ENCODE measurements around the gene CYP2U1.

DNA sequence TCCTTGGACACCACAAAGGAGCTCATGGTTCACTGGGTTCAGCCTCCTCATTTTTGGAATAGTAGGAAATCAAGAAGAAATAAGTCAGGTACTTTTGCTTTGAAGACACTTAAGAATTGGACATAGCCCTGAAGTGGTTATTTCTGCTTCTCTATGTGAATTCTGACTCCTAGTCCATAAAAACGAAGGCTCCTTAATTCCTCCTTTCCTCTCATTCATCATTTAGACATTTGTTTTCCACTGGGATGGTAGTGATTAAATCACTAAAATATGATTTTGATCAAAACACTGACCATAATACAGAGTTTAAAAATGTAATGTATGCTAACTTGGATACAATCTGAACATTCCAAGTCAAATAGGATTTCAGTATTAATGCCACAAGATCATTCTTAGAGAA, 34.7 kb upstream of the CYP2U1 start:
- no peak for TF ChIP-seq EZH2 (IDR thresholded peaks at IDR 0.05; ENCODE audit: low read depth)
- TF ChIP-seq, protein P1, sequence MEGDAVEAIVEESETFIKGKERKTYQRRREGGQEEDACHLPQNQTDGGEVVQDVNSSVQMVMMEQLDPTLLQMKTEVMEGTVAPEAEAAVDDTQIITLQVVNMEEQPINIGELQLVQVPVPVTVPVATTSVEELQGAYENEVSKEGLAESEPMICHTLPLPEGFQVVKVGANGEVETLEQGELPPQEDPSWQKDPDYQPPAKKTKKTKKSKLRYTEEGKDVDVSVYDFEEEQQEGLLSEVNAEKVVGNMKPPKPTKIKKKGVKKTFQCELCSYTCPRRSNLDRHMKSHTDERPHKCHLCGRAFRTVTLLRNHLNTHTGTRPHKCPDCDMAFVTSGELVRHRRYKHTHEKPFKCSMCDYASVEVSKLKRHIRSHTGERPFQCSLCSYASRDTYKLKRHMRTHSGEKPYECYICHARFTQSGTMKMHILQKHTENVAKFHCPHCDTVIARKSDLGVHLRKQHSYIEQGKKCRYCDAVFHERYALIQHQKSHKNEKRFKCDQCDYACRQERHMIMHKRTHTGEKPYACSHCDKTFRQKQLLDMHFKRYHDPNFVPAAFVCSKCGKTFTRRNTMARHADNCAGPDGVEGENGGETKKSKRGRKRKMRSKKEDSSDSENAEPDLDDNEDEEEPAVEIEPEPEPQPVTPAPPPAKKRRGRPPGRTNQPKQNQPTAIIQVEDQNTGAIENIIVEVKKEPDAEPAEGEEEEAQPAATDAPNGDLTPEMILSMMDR (conservative IDR thresholded peaks at IDR 0.05), result no peak

Measured in PC-9 (cell line).